HG03066 (cell line): ENCODE data around the gene CLDN18.
A peak's percentile ranks its signal among the peaks of the same experiment; 100 is the strongest.

Experiments used
- ATAC-seq: cut with Tn5 transposase; IDR thresholded peaks from one replicate; pipeline ENCODE4 v1.9.1; 2021; ENCODE audit warnings: low read depth; ENCODE audit not compliant: unreplicated experiment

CLDN18 gene

GRCh38 chr3:138060792-138061191 is 50.8 kb downstream of the CLDN18 start:
- peak; percentile 63 for ATAC-seq

DNA sequence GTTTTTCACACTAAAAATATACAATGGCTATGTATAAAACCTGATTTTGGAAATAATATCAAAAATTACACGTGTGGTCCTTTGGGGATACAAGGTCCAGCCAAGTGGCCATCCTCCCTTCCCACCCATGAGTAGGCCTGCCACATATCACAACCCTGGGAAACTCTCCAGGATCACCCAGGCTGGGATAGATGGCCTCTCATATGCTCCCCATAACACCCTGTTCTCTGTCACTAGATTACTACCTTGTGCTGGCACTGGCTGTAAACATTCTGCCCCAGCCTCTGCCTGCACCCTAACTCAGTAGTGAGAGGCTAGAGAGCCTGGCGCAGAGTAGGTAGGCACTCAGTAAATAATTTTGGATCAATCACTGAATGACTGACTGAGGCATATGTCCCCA is 52.1 kb downstream of the CLDN18 start:
- ATAC-seq = no peak

GRCh38 chr3:138062626-138063025 is 52.7 kb downstream of the CLDN18 start:
- no peak for ATAC-seq

DNA sequence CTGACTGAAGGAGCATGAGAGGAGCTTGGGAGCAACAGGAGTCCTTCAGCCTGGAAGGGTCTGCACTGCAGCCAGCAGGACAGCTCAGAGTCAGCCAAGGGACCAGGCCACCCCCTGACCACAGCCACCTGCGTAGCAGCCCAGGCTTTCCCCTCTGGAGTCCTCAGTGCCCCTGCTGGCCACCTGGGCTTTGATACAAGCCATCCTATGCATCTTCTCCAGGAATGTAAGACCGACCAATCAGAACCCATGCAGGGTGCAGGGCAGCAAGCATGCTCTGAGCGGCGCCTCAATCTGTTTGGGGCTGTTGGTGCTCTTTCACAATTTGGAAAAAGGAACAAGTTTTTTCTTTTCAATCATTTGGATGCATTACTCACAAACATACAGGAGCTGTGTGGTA is 53.5 kb downstream of the CLDN18 start:
- ATAC-seq = no peak

DNA sequence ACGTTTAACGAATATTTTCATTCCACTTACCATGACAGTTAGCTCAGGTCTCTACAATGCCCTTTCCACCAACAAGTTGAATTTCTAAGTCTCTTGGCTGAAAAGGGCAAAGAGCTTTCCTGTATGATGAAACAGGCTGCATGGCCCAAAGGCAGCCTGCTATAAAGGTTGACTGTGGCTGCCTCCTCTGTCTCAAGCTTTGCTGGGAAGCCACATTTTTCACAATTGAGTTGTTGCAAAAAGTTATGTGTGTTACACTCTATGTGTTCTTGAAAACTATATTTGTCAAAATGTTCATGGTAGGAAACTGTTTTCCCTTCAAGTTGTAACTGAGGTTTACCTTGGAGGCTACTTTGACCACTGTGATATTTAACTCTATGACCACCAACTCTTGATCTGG is 56.0 kb downstream of the CLDN18 start:
- ATAC-seq = peak; percentile 4

DNA sequence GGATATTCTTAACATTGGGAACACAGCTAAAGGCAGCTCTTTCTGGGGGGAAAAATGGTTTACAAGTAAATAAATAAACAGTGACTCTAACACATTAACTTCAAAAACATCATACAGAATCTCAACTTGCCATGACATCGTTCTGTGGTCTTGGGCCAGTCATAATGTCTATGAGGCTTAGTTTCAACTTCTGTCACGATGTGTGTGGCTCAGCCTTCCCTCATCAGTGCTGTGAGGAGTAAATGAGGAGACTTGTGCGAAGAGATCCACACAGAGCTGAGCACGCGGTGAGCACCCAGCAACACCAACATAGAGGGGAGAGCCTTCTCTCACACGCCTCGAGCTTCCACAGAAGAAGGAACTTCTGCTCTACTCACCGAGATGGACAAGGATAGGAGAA is 56.4 kb downstream of the CLDN18 start:
- ATAC-seq = peak; percentile 79

DNA sequence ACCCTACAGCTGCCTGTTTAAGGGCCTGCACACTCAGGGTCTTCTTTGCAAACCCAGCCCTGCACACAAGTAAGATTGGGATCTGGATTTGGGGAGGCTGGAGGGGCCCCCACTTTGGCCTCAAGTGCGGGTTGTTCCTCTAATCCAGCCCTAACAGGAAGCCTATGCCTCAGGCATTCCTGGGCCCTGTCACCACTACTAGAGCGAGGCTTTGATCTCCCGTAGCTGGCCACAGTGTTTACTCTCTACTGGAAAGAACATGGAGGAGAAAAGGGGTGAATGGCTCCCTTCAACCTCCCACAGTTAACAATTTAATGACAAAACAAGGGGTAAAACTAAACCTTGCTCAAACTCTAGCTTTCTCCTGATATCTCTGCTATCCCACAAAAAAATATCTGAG is 57.0 kb downstream of the CLDN18 start:
- ATAC-seq = peak; percentile 2

DNA sequence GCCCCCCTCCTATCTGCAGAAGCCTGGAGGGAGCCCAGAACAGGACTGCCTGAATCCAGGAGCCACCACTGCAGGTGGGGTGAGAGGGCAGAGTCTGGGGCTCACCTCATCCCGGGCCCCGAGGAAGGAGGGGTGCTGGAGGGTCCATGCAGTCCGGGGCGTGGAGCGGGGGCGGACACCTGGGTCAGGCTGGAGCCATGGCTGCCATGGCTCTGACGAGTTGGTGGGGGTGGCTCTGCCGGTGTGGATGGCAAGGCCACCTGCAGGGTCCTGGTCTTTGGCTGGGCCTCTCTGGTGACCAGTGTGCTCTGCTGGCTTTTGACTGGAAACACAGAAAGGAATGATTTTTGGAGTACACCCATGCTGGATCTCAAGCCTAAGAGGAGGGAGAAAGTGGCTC is 58.1 kb downstream of the CLDN18 start:
- no peak for ATAC-seq

DNA sequence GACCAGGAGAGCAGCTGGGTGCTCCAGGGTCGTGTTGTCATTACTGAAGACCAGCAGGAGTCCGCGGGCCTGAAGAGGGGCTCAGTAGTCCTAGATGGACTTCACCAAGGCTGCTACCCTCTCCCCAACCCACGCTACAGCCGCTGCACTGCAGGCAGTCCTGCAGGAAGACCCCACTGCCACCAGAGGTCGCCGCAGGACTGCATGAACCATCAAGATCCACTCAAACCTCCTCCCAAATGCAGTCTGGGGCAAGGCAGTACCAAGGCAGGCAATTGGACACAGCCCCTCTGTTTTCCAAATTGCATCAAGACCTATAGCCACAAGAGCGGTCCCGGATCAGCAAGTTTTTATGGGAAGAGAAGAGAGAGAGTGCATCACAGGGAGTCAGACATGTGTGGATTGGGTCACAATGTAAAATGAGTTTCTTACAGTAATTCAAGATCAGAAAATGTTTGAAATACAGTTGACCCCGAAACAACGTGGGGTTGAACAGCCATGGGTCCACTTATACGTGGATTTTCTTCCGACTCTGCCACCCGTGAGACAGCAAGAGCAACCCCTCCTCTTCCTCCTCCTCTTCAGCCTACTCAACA is 58.7 kb downstream of the CLDN18 start:
- peak; percentile 73 for ATAC-seq

DNA sequence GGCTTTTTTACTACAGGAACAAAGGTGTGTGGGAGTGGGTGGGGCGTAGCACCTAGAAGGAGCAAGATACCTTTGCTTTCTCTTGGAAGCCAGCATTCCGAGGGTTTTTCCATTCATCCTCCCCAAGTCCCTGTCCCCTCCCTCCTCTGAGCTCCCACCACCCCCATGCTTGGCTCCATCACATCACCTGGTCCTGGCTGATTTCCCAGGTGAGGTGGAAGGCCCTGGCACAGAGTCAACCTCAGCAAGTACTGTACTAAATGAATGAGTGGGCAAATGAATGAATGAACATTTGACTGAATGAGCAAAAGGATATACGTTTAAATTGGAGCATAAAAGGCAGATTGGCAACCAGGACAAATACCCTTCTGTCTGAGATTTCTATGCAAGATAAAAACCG is 60.0 kb downstream of the CLDN18 start:
- no peak for ATAC-seq

DNA sequence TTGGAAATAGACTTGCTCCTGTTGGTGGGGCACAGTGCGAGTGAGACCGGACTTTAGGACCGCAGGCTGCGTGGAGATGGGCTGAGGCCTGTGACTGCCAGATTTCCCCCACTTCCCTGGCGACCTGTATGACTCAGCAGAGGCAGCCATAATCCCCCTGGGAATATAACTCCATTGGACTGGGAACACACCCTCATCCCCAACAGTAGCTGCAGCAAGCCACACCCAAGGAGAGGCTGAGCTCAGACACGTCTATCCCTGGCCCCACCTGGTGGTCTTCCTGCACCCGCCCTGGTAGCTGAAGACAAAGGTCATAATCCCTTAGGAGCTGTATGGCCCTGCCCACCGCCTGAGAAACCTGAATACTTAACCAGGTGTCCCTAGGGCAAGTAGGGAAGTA is 62.8 kb downstream of the CLDN18 start:
- ATAC-seq = no peak

DNA sequence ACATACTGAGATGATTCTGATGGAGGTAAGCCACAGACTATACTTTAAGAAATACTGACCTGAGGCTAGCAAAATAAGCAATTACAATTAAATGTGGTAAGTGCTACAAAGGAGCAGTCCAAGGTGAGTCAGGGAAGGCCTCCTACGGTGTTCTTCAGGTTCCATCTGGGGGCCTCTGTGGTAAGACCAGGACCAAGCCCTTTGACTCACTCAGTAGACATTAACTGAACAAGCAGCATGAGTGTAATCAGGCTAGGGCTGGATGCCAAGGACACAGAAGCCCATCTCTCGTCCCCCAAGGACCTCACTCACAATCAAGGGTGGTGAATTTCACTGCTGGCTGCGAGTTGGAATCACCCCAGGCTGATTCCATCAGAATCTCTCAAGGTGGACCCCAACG is 68.1 kb downstream of the CLDN18 start:
- no peak for ATAC-seq

- ATAC-seq = no peak
These were observed 69.0 kb downstream of the CLDN18 start for GRCh38 chr3:138078901-138079344.

GRCh38 chr3:138079901-138080300 is 69.9 kb downstream of the CLDN18 start:
- ATAC-seq = no peak

- no peak for ATAC-seq
These were observed 71.6 kb downstream of the CLDN18 start for GRCh38 chr3:138081371-138082084.

GRCh38 chr3:138082085-138082991 is 72.4 kb downstream of the CLDN18 start:
- peak; percentile 60 for ATAC-seq

- ATAC-seq = peak; percentile 6
These were observed 73.0 kb downstream of the CLDN18 start for GRCh38 chr3:138082992-138083386.
